SHP77 (cell line): ENCODE data around the gene CSMD2.

Experiments
- DNase-seq, 2 experiments: peaks; one replicate each; lab custom pipeline; 2025; lab: John Stamatoyannopoulos, UW

Gene CSMD2

GRCh38 chr1:33960188-33960895, 204.7 kb downstream of the CSMD2 start:
- DNase-seq: no peak

GRCh38 chr1:33957854-33958253, 207.2 kb downstream of the CSMD2 start:
- no peak for DNase-seq

GRCh38 chr1:33955096-33955495, 209.9 kb downstream of the CSMD2 start:
- no peak for DNase-seq

GRCh38 chr1:33949570-33949969, 215.5 kb downstream of the CSMD2 start:
- DNase-seq: no peak

GRCh38 chr1:33948291-33948690, 216.7 kb downstream of the CSMD2 start:
- no peak for DNase-seq

- DNase-seq: no peak
These were observed 218.2 kb downstream of the CSMD2 start for GRCh38 chr1:33946836-33947235.

- DNase-seq: no peak
These were observed 220.2 kb downstream of the CSMD2 start for GRCh38 chr1:33944846-33945245.

- DNase-seq: no peak
These were observed 221.1 kb downstream of the CSMD2 start for GRCh38 chr1:33943978-33944377.

GRCh38 chr1:33932871-33933270, 232.2 kb downstream of the CSMD2 start:
- DNase-seq: no peak

- DNase-seq: no peak
These were observed 233.9 kb downstream of the CSMD2 start for GRCh38 chr1:33931111-33931475.

- DNase-seq: no peak
These were observed 234.5 kb downstream of the CSMD2 start for GRCh38 chr1:33930346-33931110.

GRCh38 chr1:33928251-33928650, 236.8 kb downstream of the CSMD2 start:
- DNase-seq: no peak

- DNase-seq: no peak
These were observed 237.3 kb downstream of the CSMD2 start for GRCh38 chr1:33927721-33928120.

GRCh38 chr1:33925586-33925985, 239.4 kb downstream of the CSMD2 start:
- no peak for DNase-seq

- DNase-seq: no peak
These were observed 243.7 kb downstream of the CSMD2 start for GRCh38 chr1:33921281-33921680.

GRCh38 chr1:33918368-33918767, 246.7 kb downstream of the CSMD2 start:
- DNase-seq: no peak

- DNase-seq: no peak
These were observed 248.2 kb downstream of the CSMD2 start for GRCh38 chr1:33916786-33917185.

GRCh38 chr1:33914531-33914930, 250.5 kb downstream of the CSMD2 start:
- no peak for DNase-seq

- DNase-seq: no peak
These were observed 256.6 kb downstream of the CSMD2 start for GRCh38 chr1:33908324-33908956.

- DNase-seq: no peak
These were observed 258.9 kb downstream of the CSMD2 start for GRCh38 chr1:33906156-33906555.

- no peak for DNase-seq
These were observed 259.8 kb downstream of the CSMD2 start for GRCh38 chr1:33905241-33905640.

- no peak for DNase-seq
These were observed 261.8 kb downstream of the CSMD2 start for GRCh38 chr1:33903210-33903589.
